ENCODE measurements around the gene GBP7.
"Not testable (repeated sequence)": the region's sequence is repeated elsewhere in the genome, so short reads cannot be mapped to it uniquely, and the experiment has no call there.

Gene GBP7

GRCh38 chr1:89129911-89130310 lies 45.9 kb downstream of the GBP7 start:
- ATAC-seq (ENCODE audit: insufficient read depth, low read depth) (no peak), DNase-seq (no peak)
- Histone ChIP-seq H3K36me3 (ENCODE audit: insufficient read depth, low read length) (no peaks in the 10 kb centered on the region), H3K4me1 (ENCODE audit: insufficient read depth, low read length) (peaks cover 50% of the 10 kb centered on the region), H3K4me2 (ENCODE audit: insufficient read depth, low read length) (no peak overlapping the region), H4K20me1 (ENCODE audit: insufficient read depth, low read length) (no peaks in the 10 kb centered on the region), H3K9me3 (ENCODE audit: insufficient read depth, low read length, severe bottlenecking) (no peaks in the 10 kb centered on the region), H3K9ac (ENCODE audit: low read depth, low read length) (no peak overlapping the region), H3K27me3 (ENCODE audit: insufficient read depth, low read length, poor library complexity) (no peaks in the 10 kb centered on the region), H3K79me2 (ENCODE audit: insufficient read depth, low read length) (no peaks in the 10 kb centered on the region), H2AFZ (ENCODE audit: low read depth, low read length) (peak overlapping the region; percentile 48; the same call in 1 of the 2 replicates), H3K27ac (ENCODE audit: low read length) (peak overlapping the region; percentile 74; the same call in 1 of the 2 replicates), H3K4me3 (ENCODE audit: low read depth in 1 of 2, low read length in 2 of 2) (no peak overlapping the region)
- TF ChIP-seq CTCF (IDR thresholded peaks at IDR 0.05; ENCODE audit: borderline replicate concordance, extremely low read depth, low read length, poor library complexity, severe bottlenecking) (no peak), EZH2 (IDR thresholded peaks at IDR 0.05; ENCODE audit: borderline replicate concordance, low read depth, low read length, severe bottlenecking) (no peak)

- H2AFZ ChIP-seq (ENCODE audit: low read depth, low read length): not testable (repeated sequence)
Measured at GRCh38 chr1:89128003-89128458, 47.8 kb downstream of the GBP7 start.

GRCh38 chr1:89126602-89127565 lies 48.9 kb downstream of the GBP7 start:
- ATAC-seq (ENCODE audit: insufficient read depth, low read depth): not testable (repeated sequence)
- H3K4me1 ChIP-seq (ENCODE audit: insufficient read depth, low read length): peaks cover 50% of the 10 kb centered on the region
- peak overlapping the region; percentile 46; the same call in 1 of the 2 replicates for H3K4me2 ChIP-seq (ENCODE audit: insufficient read depth, low read length)

More at GRCh38 chr1:89128003-89128458, 47.8 kb downstream of the GBP7 start:
- H4K20me1 ChIP-seq (ENCODE audit: insufficient read depth, low read length); ATAC-seq (ENCODE audit: insufficient read depth, low read depth); H3K9me3 ChIP-seq (ENCODE audit: insufficient read depth, low read length, severe bottlenecking); H3K79me2 ChIP-seq (ENCODE audit: insufficient read depth, low read length); H3K36me3 ChIP-seq (ENCODE audit: insufficient read depth, low read length); DNase-seq; H3K4me3 ChIP-seq (ENCODE audit: low read depth in 1 of 2, low read length in 2 of 2); H3K27me3 ChIP-seq (ENCODE audit: insufficient read depth, low read length, poor library complexity); H3K9ac ChIP-seq (ENCODE audit: low read depth, low read length): not testable (repeated sequence)
- peak overlapping the region; percentile 72; the same call in 1 of the 2 replicates for H3K27ac ChIP-seq (ENCODE audit: low read length)
- peak overlapping the region; percentile 59; the same call in 1 of the 2 replicates for H3K4me2 ChIP-seq (ENCODE audit: insufficient read depth, low read length)
- peaks cover 50% of the 10 kb centered on the region for H3K4me1 ChIP-seq (ENCODE audit: insufficient read depth, low read length)

GRCh38 chr1:89125913-89126580 lies 49.8 kb downstream of the GBP7 start, which contains the start of gene GBP2:
Gene GBP2 (minus strand): TSS chr1:89126114. CDS start chr1:89121966, 4,148 bp downstream.
- ATAC-seq (ENCODE audit: insufficient read depth, low read depth): peak; percentile 79
- Histone ChIP-seq H3K36me3 (ENCODE audit: insufficient read depth, low read length) (no peaks in the 10 kb centered on the region), H4K20me1 (ENCODE audit: insufficient read depth, low read length) (no peaks in the 10 kb centered on the region), H2AFZ (ENCODE audit: low read depth, low read length) (peak within 1 kb of the TSS; percentile 54; the same call in 1 of the 2 replicates), H3K9ac (ENCODE audit: low read depth, low read length) (peak within 1 kb of the TSS; percentile 22), H3K4me1 (ENCODE audit: insufficient read depth, low read length) (peaks cover 50% of the 10 kb centered on the region), H3K4me2 (ENCODE audit: insufficient read depth, low read length) (peak within 1 kb of the TSS; percentile 46), H3K4me3 (ENCODE audit: low read depth in 1 of 2, low read length in 2 of 2) (peak within 1 kb of the TSS in 1 of 2 experiments; percentile 37; a peak in 2 of 4 replicates), H3K27ac (ENCODE audit: low read length) (peak within 1 kb of the TSS; percentile 72), H3K9me3 (ENCODE audit: insufficient read depth, low read length, severe bottlenecking) (no peaks in the 10 kb centered on the region), H3K79me2 (ENCODE audit: insufficient read depth, low read length) (no peaks in the 10 kb centered on the region), H3K27me3 (ENCODE audit: insufficient read depth, low read length, poor library complexity) (no peaks in the 10 kb centered on the region)
- DNase-seq: no peak
- TF ChIP-seq EZH2 (IDR thresholded peaks at IDR 0.05; ENCODE audit: borderline replicate concordance, low read depth, low read length, severe bottlenecking) (no peak), CTCF (IDR thresholded peaks at IDR 0.05; ENCODE audit: borderline replicate concordance, extremely low read depth, low read length, poor library complexity, severe bottlenecking) (no peak)

More at GRCh38 chr1:89126602-89127565, 48.9 kb downstream of the GBP7 start:
- H3K4me3 ChIP-seq (ENCODE audit: low read depth in 1 of 2, low read length in 2 of 2); H3K79me2 ChIP-seq (ENCODE audit: insufficient read depth, low read length); H2AFZ ChIP-seq (ENCODE audit: low read depth, low read length); H3K27me3 ChIP-seq (ENCODE audit: insufficient read depth, low read length, poor library complexity); H3K9me3 ChIP-seq (ENCODE audit: insufficient read depth, low read length, severe bottlenecking); H3K9ac ChIP-seq (ENCODE audit: low read depth, low read length); H4K20me1 ChIP-seq (ENCODE audit: insufficient read depth, low read length); H3K36me3 ChIP-seq (ENCODE audit: insufficient read depth, low read length): not testable (repeated sequence)
- peak; percentile 81 for DNase-seq
- peak overlapping the region; percentile 72 for H3K27ac ChIP-seq (ENCODE audit: low read length)

Measured in DND-41 (cell line).